Muscle of back (tissue), 10 donors: ENCODE data around the gene INO80E. TPM values are rescaled to one million over a fixed set of nuclear protein-coding genes. Genes with fewer than 3 reads are reported as not detected.

Source experiments
- polyA plus RNA-seq, 10 donors: library from polyadenylated mRNA; unstranded; fragments of 120-200 nt; gene quantifications; one replicate each; pipeline ENCODE4 v1.2.1, GENCODE V29; 2013; ENCODE audit not compliant: insufficient read length in 10 of 10

INO80E gene
- polyA plus RNA-seq, 10 donors: 26.6 to 41.4 (median 30.4) TPM

Other genes with a start within 250 kb of the INO80E start
- gene ZG16, start 218.0 kb upstream of the INO80E start, polyA plus RNA-seq: under 1 TPM in 1 of 10 donors, not detected in 9; 0.07 TPM
- 10 to 100 TPM; 25.2 to 51.3 (median 29.4) TPM for gene KIF22, start 205.5 kb upstream of the INO80E start, polyA plus RNA-seq
- 100 to 1,000 TPM; 191 to 282 (median 243) TPM for gene MAZ, start 189.7 kb upstream of the INO80E start, polyA plus RNA-seq
- 10 to 100 TPM in 9 of 10 donors, 1 to 10 TPM in 1; 8.4 to 28.3 (median 12.6) TPM for gene PRRT2, start 184.0 kb upstream of the INO80E start, polyA plus RNA-seq
- 10 to 100 TPM; 21.5 to 37.3 (median 28.2) TPM for gene PAGR1, start 180.1 kb upstream of the INO80E start, polyA plus RNA-seq
- gene MVP, start 175.8 kb upstream of the INO80E start, polyA plus RNA-seq: 10 to 100 TPM; 15.8 to 31.4 (median 18.7) TPM
- gene CDIPT, start 133.0 kb upstream of the INO80E start, polyA plus RNA-seq: 10 to 100 TPM; 31.4 to 50.1 (median 38.6) TPM
- 1 to 10 TPM in 9 of 10 donors, under 1 TPM in 1; 0.87 to 4.2 (median 1.8) TPM for gene SEZ6L2, start 96.7 kb upstream of the INO80E start, polyA plus RNA-seq
- gene ASPHD1, start 95.8 kb upstream of the INO80E start, polyA plus RNA-seq: under 1 TPM; 0.19 to 0.79 (median 0.46) TPM
- gene KCTD13, start 70.0 kb upstream of the INO80E start, polyA plus RNA-seq: 10 to 100 TPM in 5 of 10 donors, 1 to 10 TPM in 5; 7.8 to 14.5 (median 9.9) TPM
- 10 to 100 TPM; 54.7 to 68.3 (median 61.6) TPM for gene TMEM219, start 34.2 kb upstream of the INO80E start, polyA plus RNA-seq
- gene TAOK2, start 22.4 kb upstream of the INO80E start, polyA plus RNA-seq: 10 to 100 TPM; 25.1 to 39.2 (median 32.9) TPM
- 10 to 100 TPM in 9 of 10 donors, 1 to 10 TPM in 1; 9.5 to 19.3 (median 12.7) TPM for gene HIRIP3, start 624 bp upstream of the INO80E start, polyA plus RNA-seq
- gene DOC2A, start 14.8 kb downstream of the INO80E start, polyA plus RNA-seq: 1 to 10 TPM in 4 of 10 donors, under 1 TPM in 6; 0.48 to 1.8 (median 0.92) TPM
- gene C16orf92, start 27.0 kb downstream of the INO80E start, polyA plus RNA-seq: not detected
- 1 to 10 TPM in 3 of 10 donors, under 1 TPM in 7; 0.44 to 1.9 (median 0.95) TPM for gene TLCD3B, start 35.0 kb downstream of the INO80E start, polyA plus RNA-seq
- 1,000 to 10,000 TPM; 1,170 to 2,766 (median 2,118) TPM for gene ALDOA, start 69.5 kb downstream of the INO80E start, polyA plus RNA-seq
- gene PPP4C, start 79.8 kb downstream of the INO80E start, polyA plus RNA-seq: 10 to 100 TPM; 44.3 to 78.8 (median 57.1) TPM
- gene TBX6, start 95.7 kb downstream of the INO80E start, polyA plus RNA-seq: under 1 TPM; 0.32 to 0.82 (median 0.56) TPM
- 10 to 100 TPM; 22.6 to 34.3 (median 27.0) TPM for gene YPEL3, start 100.0 kb downstream of the INO80E start, polyA plus RNA-seq
- 1 to 10 TPM; 3.9 to 9.5 (median 5.3) TPM for gene GDPD3, start 117.3 kb downstream of the INO80E start, polyA plus RNA-seq
- 10 to 100 TPM; 35.8 to 50.2 (median 44.2) TPM for gene MAPK3, start 127.0 kb downstream of the INO80E start, polyA plus RNA-seq
- 10 to 100 TPM; 10.2 to 65.9 (median 16.0) TPM for gene CORO1A, start 187.4 kb downstream of the INO80E start, polyA plus RNA-seq
- 10 to 100 TPM; 14.1 to 35.4 (median 23.4) TPM for gene BOLA2B, start 197.4 kb downstream of the INO80E start, polyA plus RNA-seq
- gene SLX1A, start 197.6 kb downstream of the INO80E start, polyA plus RNA-seq: 10 to 100 TPM; 10.4 to 24.7 (median 15.7) TPM
- 1 to 10 TPM; 1.5 to 6.4 (median 2.9) TPM for gene SULT1A3, start 203.0 kb downstream of the INO80E start, polyA plus RNA-seq